GM21390 (cell line): Measurements from ENCODE around the gene ADRA2B.
"Not testable (repeated sequence)": the region's sequence is repeated elsewhere in the genome, so short reads cannot be mapped to it uniquely, and the experiment has no call there.

Experiments used
- ATAC-seq: cut with Tn5 transposase; IDR thresholded peaks from one replicate; pipeline ENCODE4 v1.9.1; 2021; ENCODE audit not compliant: unreplicated experiment

Gene ADRA2B

DNA sequence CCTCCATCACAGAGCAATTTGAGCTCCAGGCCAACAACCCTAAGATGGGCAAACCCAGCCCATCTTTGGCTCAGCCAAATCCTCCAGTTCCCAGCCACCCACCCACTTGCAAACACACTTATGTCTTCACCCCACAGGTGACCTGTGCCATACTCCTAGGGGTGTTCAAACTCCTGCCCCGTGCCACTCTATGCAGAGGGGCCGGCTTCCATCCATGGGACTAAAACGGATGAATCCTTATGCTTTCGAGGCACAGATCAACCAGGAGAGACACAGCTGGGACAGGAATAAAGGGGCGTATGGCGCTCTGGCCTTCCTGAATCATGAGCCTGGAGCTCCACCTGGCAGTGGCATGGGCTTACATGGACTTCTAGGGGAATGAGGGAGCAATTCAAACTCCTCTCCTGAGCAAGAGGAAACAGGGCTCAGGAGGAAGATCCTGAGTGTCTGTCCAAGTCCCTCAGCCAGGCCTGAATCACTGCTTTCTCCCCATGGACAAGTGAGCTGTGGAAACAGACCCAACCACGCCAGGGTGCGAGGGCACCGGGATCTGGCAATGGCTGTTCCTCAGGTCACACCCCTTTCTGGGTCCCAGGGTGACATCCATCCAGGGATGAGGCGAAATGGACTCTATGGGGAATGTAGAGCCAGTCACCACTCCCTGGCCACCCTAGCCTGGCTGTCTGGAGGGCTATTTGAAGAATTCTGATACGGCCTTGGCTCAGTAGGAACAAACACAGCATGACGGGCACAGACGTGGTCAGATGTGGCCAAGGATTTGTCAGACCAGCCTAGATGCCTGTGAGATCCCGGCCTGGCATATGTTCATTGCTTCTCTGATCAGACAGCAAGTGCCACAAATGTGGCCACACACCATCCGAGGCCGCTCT lies 45.0 kb downstream of the ADRA2B start:
- not testable (repeated sequence) for ATAC-seq

DNA sequence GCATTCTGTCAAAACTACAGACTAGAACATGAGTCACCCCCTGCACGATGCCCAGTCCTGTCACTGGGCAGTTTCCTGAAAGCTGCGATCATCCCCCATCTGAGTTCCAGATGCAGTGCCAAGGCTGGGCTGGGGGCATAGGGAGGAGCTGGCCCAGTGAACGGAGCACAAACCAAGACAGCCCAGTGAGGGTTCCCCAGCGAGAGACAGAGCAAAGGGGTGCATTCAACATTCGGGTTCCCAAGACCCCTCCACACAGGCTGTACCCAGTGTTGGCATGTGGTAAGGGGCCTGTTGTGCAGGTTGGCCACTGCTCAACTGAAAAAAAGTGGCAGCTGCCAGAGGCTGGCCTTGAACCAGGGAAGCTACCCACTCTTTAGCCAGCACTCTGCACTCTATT lies 46.0 kb downstream of the ADRA2B start:
- ATAC-seq = not testable (repeated sequence)

DNA sequence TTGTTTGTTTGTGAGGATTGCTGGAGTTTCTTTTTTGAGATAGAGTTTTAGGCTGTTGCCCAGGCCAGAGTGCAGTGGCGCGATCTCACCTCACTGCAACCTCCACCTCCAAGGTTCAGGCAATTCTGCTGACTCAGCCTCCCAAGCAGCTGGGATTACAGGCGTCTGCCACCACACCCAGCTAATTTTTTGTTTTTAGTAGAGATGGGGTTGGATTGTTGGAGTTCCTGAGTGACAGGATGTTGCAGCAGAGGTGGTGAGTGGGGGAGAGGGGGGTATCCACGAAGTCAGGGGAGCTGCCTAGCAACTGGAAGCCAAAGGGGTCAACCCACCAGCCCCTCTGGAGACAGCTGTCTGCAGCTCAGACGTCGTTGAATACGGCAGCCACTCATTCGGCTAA lies 46.5 kb downstream of the ADRA2B start:
- not testable (repeated sequence) for ATAC-seq

DNA sequence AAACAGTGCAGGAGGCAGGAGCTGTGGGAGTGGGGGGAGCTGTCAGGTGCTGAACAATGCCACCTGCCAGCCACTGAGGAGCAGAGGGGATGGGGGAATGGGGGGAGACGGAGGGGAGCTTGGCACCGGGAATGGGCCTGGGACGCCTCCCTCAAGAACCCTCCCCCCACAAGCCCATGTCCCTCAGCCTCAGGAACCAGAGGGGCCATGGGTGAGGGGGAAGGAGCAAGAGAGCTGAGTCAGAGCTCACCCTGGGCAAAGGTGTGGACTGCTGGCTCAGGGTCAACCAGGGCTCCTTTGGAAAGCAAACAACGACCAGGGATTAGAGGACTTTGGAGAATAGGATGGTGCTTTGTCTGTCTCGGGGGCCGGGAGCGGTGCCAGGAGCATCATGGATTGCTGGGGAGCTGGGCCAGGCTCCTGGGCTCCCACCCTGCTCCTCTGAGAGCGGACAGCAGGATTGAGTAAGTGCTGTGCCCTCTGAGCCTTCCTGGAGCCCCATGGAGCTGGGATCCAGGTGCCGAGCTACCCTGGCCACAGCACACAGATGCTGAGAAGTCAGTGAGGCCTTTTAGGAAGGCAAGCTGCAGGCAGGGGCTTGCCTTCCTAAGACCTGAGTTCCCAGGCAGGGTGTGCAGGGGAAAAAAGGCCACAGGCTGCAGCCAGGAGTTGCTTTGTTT lies 48.3 kb downstream of the ADRA2B start:
- ATAC-seq = not testable (repeated sequence)

DNA sequence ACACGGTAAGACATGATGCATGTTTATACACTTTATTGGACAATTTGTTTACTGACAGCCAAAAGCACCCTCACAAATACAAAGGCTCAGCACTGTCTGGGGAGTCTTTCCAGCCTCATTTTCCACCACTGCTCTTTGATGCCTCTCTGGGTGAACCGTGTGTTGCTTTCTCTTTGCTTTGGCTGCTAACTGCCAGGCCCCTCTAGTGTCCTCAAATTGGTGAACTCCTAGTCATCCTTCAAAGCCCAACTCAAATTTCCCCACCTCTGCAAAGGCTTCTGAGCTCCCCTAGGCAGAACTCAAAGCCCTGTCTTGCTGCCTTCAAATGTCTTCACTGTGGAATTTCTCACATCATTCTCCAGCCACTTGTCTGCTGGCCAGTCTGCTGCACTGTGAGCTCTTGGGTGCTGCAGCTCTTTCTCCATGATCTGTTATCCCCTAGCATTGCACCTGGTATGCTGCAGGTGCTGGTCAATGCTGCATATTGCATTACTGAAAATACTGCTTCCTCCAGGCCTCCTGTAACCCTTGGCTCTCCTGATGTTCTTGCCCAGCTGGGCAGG lies 49.2 kb downstream of the ADRA2B start:
- ATAC-seq = not testable (repeated sequence)

DNA sequence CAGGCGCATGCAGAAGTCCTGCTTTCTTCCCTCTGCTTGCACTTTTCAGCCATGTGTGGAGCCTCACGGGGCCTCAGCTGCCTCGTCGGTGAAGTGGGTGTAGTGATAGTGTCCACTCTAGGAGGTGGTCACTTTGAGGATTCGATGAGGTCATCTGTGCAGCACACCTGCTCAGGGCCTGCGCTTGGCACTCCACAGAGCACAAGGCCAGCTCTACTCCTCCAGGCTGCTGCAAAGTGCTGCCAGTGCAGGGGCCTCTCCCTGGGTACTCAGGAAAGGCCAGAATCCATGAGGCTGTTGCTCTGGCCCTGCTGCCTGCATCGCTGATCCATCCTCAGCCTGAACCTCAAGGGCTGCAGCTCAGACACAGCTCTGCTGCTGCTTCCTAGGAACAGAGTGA lies 49.9 kb downstream of the ADRA2B start:
- not testable (repeated sequence) for ATAC-seq

DNA sequence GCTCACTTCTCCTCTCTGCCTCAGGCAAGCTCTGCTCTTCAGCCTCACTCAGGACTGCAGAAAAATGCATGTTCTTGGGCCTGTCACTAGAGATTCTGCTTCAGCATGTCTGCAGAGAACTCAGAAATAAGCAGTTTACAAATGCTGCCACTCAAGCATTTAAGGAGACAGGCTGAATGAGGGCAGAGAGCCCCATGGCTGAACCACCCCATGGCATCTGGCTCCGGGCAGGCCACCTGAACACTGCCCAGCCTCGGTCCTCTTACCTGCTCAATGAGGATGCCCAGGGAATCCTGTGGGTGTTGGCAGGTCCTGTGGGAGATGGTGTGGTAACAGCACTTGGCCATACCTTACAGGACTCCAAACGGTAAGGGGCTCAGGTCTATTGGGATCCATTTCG lies 50.4 kb downstream of the ADRA2B start:
- ATAC-seq = not testable (repeated sequence)

DNA sequence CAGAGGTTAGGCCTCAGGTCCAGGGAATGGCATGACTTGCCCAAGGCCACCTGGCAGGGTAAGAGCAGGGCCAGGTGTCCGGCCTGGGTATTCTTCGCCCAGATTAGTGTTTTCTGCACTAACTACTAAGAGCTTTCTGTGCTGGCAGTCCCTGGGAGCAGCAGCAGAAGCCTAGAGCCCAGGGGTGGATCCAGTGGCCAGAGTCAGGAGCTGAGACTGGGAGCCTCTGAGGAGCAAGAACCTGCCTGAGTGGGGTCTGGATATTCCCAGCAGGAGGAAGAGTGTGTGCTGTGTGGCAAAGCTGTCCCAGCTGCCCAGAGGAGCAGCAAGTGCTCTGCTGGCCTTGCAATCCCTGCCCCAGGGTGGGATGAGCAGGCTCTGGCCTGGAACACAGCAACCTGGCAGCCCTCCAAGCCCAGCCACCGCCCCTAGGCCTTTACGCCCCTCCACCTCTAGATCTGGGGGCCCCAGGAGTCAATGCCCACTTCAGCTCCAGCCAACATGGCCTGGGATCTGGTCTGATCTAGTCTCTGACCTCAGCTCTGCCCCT lies 50.9 kb downstream of the ADRA2B start:
- ATAC-seq = no peak

DNA sequence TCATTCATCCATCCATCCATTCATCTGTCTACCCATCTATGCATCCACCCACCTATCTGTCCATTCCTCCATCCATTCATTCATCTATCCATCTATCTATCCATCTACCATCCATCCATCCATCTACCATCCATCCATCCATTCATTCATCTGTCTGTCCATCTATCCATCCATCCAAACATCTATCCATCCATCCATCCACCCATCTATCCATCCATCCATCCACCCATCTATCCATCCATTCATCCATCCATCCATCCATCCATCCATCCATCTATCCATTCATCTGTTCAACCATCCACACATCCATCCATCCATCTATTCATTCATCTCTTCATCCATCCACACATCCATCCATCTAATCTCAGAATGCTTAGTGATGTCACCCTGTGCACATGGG lies 51.6 kb downstream of the ADRA2B start:
- ATAC-seq = not testable (repeated sequence)

DNA sequence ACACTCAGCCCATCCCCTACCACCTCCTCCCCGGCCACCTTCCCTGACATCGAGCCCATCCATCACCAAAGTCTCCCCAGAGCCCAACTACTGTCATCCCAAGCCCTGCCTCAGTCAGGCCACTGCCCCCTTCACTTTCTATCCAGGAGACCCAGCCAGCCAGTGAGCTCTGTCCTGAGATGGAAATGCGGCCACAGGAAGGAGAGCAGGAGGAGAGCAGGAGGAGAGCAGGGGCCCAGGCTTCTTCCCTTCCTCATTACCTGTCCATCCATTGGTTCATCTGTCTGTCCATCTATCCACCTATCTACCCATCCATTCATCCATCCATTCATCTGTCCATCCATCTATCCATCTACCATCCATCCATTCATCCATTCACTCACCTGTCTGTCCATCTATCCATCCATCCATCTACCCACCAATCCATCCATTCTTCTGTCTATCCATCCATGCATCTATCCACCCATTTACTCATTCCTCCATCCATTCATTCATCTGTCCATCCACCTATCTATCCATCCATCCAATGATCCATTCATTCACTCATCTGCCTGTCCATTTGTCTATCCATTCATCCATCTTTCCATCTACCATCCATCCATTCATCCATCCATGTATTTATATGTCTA lies 52.2 kb downstream of the ADRA2B start:
- not testable (repeated sequence) for ATAC-seq

DNA sequence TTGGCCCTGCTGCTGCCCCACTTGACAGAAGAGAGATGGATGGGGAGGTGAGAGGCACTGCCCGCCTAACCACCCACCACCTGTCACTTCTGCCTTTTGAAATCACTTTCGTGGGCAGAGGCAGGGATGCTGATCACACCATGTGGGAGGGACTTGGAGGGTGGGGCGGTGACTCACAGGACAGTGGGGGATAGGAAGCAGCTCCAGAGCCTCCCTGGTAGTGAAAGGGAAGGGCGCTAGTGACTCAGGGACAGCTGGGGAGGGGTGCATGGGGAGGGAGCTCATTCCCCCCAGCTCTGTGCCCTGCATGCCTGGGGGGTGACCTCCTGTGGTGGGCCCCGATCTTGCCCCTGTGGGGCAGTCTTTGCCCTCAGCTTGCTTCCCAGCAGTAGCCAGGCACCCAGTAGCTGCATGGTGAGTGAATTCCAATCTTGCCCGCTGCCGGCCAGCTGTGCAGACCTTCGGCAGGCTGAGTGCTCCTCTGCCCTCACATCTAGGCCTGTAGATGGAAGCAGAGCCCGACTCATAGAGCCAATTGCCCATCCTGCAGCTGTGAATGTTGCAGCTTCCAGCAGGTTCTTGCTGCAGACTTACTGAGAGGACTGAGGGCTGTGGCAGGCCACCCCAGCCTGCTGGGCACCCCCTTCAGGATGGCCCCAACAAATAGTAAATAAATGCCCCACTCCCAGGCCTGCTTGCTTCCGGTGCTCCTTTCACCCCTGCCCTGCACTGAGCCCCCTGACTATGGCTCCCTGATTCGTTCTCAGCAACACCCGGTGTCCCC lies 53.1 kb downstream of the ADRA2B start:
- not testable (repeated sequence) for ATAC-seq
